HFF-Myc (cell line): ENCODE results near the gene TRPV6.

Source experiments
- DNase-seq: peaks from one replicate; pipeline ENCODE4 v3.0.0-alpha.2; 2011; ENCODE audit warnings: low read depth; ENCODE audit errors: extremely low read depth
- H3K4me3 ChIP-seq: replicated peaks from 2 replicates; pipeline ENCODE4 v1.5.1; 2011; ENCODE audit warnings: low read depth, mild to moderate bottlenecking, control low read depth, low read length
- CTCF ChIP-seq: IDR thresholded peaks from 2 replicates; pipeline ENCODE4 v1.5.1; 2012; ENCODE audit warnings: mild to moderate bottlenecking, low read depth, low read length, control low read depth; ENCODE audit errors: missing control alignments

TRPV6 gene

GRCh38 chr7:142927949-142928348 is 42.4 kb upstream of the TRPV6 start:
- TF ChIP-seq CTCF = no peak
- no peak for DNase-seq
- no peak overlapping the region for H3K4me3 ChIP-seq

- no peak overlapping the region for H3K4me3 ChIP-seq
- TF ChIP-seq CTCF = no peak
- DNase-seq = no peak
Measured at GRCh38 chr7:142927085-142927745, 41.7 kb upstream of the TRPV6 start.

- DNase-seq = no peak
- no peak for TF ChIP-seq CTCF
- no peak overlapping the region for H3K4me3 ChIP-seq
Measured at GRCh38 chr7:142925413-142925812, 39.9 kb upstream of the TRPV6 start.

GRCh38 chr7:142923391-142923790 is 37.8 kb upstream of the TRPV6 start:
- DNase-seq = no peak
- no peak overlapping the region for H3K4me3 ChIP-seq
- no peak for TF ChIP-seq CTCF

- H3K4me3 ChIP-seq = no peak overlapping the region
- no peak for TF ChIP-seq CTCF
- DNase-seq = no peak
Measured at GRCh38 chr7:142919656-142920055, 34.1 kb upstream of the TRPV6 start.

- no peak for DNase-seq
- no peak for TF ChIP-seq CTCF
- H3K4me3 ChIP-seq = no peak overlapping the region
Measured at GRCh38 chr7:142918901-142919300, 33.4 kb upstream of the TRPV6 start.

GRCh38 chr7:142917447-142917846 is 31.9 kb upstream of the TRPV6 start:
- no peak for TF ChIP-seq CTCF
- no peak for DNase-seq
- H3K4me3 ChIP-seq = no peak overlapping the region
